HG03060 (cell line): Measurements from ENCODE around the gene FHOD3.

Source experiments
- ATAC-seq: cut with Tn5 transposase; IDR thresholded peaks from one replicate; pipeline ENCODE4 v1.9.1; 2021; ENCODE audit warnings: low read depth, moderate number of reproducible peaks; ENCODE audit not compliant: unreplicated experiment

FHOD3 gene

DNA sequence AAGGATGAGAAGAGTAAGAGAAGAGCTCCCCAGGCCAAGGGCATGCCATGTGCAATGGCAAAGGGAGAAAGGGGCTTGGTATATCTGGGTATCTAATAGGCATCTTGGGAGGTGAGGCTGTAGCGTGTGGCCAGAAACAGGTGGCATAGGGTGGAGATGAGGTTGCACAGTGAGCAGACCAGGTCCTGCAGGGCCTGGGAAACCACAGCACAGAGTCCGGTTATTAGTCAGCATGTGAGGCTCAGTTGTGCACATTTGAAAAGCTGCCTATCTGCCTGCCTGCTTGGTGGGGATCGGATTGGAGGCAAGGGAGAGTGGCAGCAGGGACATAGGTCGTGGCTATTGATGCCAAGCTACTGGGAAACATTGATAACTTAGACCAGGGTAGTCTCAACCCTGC lies 340.7 kb downstream of the FHOD3 start:
- peak; percentile 95 for ATAC-seq

DNA sequence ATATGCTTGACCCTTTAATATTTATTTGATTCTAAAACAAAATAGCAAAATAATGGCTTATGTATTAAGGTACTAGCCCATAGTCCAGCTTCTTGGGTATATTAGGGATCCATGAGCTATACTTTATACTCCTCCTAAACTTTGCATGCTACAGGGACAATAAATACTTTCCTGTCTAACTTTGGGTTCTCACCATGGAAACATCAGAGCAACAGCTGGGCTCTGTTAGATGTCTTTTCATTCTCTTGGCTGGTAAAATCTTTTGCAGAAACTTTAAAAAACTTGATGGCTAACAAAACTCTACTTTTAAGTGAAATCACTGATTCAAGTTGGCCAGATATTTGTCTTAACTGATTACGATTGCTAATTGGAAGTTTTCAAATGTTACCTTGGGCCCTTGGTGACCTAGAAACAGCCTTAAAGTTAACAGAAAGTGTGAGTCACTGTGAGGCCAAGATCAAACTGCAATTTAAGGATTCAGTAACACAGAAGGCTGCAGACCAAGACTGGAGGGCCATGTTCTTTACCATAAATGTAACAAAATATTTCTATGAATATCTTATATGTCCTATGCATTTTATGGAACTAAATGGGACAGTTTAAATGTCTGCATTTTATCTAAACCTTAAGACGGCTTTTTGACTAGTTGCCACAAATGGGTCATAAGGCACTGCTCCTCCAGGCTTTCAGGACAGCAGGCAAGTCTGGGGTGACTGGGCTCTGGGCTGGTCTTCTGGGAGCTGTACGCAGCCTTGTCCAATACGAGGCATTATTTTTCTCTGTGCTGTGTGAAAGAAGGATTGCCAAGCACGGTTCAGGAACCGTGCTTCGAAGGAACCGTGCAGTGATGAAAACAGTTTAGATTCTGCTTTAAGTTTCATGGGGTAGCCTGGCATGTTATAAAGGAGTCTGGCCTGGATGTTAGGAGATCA lies 342.8 kb downstream of the FHOD3 start:
- no peak for ATAC-seq

DNA sequence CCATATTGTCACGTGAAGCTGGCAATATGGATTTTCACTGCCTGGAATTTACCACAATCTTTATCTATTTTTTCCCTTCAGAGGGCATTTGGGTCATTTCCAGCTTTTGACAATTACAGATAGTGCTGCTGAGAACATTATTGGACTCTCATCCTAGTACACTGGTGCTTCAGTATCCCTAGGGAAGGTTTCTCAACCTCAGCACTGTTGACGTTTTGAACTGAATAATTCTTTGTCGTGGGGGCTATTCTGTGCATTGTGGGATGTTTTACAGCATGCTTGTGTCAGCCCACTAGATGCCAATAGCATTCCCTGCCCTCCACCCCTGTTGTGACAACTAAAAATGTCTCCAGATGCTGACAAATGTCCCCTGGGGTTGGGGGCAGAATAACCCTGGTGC lies 345.5 kb downstream of the FHOD3 start:
- no peak for ATAC-seq

DNA sequence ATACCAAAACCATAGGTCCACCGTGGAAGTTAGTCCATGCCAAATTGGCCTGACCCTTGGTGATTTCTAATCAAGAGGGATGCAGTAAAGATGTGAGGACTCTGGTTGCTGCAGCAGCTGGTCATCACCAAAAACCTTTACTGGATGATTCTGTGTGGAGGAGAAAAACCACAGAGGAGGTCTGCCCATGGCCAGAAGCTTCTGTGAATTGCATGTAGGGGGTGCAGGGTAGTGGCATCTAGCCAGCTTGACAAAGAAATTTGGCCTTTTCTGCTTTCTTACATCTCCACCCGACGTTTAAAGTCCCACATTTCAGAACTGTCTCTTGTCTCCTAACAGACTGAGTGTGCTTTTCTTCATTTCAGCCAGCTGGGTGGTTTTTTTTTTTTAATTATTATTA lies 351.3 kb downstream of the FHOD3 start:
- ATAC-seq, result no peak

DNA sequence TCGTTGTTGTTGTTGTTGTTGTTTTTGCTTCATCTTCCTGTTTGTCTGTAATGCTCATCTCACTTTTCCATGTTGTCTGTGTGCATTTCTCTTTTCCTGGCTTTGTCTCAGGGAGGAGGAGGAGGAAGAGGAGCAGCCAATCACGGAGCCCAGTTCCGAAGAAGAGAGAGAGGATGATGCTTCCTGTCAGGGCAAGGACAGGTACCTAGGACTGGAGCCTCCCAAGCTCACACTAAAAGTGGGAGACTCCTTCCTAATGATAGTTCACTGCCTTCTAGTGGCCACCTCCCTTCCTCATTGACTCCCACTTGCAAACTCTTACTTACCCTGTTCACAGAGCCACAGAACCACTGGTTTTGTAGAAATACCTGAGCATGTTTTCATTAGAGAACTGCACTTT lies 351.7 kb downstream of the FHOD3 start:
- ATAC-seq, result no peak

DNA sequence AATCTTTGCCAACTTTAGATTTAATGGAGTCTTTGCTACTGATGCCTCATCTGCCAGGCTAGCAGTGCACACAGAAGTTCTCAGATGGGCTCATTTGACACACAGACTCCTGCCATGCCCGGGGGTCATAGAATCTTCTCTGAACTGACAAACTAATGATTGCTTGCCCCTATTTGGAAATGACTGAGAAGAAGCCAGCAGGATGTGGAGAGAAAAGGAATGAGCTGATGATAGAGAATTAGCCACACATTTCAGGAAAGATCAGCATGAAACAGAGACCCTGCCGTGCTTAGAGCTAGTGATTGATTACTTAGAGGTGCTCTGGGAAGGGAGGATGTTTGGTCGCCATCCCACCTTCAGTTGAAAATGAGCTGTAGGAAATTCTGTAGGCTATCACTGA lies 352.8 kb downstream of the FHOD3 start:
- ATAC-seq, result no peak

DNA sequence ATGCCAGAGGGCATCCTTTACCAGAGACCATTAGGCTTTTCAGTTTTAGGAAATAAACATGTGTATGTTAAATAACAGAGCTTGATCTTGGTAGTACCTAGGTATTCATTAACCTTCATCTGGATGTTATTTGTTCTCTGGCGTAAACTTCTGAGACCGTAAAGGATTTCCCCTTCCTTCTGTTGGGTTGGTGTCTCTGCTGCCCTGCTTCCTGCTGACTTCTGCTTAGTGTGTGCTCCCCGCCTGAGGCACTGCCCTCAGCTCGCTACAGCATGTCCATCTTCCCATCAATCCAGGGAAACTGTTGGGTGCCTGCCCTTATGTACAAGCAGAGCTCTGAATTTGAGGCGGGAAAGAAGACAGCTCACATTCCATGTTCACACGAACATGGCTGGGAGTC lies 353.4 kb downstream of the FHOD3 start:
- no peak for ATAC-seq

DNA sequence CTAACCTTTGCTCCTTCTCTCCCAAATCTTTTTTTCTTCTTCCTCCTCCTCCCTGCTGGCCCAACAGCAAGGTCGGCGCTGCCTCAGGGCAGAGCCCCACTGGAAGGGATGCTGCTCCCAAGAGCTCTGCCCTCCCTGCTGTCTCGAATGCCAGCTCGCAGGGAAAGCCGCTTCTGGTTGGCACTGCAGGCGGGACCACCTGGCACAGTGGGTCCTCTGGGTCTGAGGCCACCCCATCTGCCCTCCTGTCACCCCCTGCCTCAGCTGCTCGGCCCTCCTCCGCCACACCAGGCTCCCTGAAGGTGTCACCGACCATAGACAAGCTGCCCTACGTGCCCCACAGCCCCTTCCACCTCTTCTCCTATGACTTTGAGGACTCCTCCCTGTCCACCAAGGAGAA lies 355.0 kb downstream of the FHOD3 start:
- no peak for ATAC-seq

DNA sequence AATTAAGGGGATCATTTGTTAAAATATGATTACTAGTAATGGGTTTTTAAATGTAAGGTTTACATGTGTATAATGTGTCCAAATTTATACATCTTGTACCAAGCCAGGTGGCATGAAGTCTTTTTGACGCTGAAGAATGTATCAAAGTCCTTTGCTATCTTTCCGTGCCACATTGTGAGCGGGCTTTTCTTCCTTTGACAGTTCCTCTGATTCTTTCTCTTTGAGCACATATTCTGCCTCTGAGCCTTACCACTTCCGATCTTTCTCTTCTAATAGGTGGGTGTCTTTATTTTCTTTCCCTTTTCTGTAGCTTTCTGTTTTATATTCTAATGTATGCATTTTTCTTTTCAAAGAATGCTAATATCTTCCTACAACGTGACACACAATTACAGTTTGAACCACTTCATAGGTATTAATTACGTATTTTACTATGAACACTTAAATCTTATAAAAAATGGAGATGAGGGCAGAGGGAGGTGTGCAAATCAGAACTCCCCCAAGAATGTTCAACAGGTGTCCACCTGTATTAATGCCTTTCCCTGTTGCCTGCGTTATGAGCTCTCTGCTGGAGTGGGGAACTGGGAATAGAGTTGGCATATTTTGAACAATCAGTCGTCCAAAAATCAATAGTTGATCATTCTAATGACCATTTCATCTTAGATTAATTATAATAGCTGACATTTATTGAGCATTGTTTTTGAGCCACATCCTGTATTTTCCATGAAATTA lies 355.8 kb downstream of the FHOD3 start:
- no peak for ATAC-seq

DNA sequence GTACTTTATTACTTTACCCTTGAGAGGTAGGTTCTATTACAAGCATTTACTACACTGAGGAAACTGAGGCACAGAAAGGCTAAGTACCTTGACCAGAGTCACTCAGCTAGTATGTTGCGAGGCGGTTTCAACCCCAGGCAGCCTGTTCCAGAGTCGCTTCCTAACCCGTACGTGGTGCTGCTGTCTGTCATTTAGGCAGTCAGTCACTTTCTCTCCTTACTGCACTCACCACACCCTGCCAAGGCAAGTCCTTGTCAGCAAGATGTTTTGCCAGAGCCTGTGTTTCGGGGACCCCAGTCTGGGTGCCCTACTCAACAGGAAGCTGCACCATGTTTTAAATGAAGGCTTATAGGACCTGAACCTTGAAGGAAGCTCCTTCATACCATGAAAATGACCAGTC lies 356.4 kb downstream of the FHOD3 start:
- ATAC-seq, result no peak

DNA sequence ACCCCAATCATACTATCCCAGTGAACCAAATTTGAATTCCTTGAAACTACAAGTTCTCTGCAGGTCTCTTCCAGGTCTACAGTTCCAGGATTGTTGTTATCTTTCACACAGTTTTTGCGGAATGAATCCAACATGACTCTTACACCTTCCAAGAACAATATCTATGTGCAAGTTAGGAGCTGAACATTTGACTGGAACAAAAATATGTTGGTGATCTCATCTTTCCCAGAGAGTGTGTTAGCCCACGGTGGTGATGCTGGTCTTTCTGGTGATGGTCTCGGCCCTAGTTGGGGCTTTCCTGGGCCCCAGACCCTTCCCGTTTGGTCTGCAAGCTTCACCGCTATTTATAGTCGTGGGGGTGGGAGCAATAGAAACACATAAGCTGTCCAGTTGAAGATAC lies 357.6 kb downstream of the FHOD3 start:
- ATAC-seq, result no peak

DNA sequence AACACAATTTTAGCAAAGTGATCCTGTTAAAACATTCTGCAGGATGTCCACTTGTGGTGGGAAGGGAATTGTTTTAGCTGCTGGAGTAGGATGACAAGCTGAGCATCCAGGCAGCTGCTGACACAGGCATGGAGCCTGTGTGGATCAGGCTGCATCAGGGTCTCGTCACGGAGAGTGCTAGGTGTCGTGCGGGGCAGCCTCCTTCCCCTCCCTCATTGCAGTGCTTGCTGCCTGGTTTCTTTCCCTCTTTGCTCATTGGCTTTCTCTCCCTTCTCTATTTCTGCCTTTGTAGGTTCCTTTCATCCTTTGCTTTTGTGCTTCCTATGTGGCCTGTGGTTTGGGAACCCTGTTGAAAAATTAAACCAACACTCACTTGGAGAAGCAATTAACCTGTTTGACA lies 358.4 kb downstream of the FHOD3 start:
- no peak for ATAC-seq

DNA sequence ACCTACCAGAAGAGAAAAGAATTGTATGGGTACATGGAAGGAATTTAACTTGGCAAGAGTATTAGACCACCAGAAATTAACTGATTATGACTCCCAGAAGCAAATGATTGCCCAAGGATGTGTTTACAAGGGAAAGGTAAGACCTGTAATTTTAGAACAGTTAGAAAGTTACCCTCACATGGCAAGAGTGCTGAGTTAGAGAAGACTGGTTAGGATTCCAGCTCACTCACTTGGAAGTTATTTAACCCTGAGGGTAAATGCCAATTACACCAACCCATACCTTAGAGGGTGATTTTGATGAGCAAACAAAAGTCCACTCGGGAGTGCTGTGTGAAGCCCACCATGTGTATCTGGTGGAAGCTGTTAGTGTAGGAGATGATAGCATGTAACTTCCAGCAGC lies 361.1 kb downstream of the FHOD3 start:
- no peak for ATAC-seq

DNA sequence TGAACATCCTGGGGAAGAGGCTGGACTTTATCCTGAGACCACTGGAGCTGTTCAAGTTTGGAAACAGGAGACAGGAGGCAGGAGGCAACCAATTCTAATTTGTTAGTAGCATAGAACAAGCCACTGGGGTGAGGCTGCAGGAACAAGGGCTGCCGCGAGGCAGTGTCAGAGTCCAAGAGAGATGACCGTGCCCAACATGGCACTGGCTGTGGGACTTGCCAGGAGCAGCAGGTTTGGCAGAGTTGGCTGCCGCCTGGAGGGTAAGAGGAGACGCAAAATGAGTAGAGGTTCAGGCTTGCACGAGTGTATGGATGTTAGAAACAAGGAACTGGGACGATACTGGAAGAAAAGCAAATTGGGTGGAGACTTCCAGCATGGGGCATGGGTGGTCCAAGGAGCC lies 362.8 kb downstream of the FHOD3 start:
- ATAC-seq, result no peak

DNA sequence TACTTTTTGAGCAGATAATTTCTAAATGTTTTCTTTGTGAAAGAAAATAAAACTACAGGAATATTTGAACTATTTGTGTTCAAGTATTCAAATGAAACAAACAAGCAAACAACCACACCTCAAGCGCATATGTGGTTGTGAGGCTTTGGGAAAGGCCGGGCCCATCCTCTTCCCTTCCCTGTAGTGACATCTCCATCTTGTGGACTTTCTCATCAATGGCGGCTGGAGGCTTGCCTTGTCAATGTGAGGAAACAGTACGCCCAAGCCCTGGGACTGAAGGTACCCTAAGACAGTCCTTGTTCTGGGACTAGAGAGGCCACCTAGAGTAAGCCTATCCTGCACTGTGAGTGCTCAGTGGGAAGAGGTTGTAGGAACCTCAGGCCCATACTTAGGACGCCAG lies 364.5 kb downstream of the FHOD3 start:
- ATAC-seq, result no peak

DNA sequence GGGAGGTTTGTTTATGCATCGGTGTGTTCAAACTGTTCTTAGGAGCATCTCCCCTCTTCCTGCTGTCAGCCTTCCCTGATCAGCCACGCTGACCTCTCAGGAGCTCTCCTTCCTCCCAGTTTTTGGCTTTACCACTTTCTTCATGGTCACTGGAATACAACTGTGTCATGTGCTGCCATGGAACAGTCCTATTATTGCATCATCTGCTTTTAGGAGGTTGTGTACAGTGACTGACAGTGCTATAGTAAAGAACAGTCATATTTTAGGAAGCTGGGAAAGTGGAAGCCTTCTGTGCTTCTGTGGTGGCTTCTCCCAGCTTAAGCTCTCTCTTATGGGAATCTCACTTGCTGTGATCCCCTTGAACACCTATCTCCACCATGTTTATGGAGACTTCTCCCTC lies 365.8 kb downstream of the FHOD3 start:
- no peak for ATAC-seq

DNA sequence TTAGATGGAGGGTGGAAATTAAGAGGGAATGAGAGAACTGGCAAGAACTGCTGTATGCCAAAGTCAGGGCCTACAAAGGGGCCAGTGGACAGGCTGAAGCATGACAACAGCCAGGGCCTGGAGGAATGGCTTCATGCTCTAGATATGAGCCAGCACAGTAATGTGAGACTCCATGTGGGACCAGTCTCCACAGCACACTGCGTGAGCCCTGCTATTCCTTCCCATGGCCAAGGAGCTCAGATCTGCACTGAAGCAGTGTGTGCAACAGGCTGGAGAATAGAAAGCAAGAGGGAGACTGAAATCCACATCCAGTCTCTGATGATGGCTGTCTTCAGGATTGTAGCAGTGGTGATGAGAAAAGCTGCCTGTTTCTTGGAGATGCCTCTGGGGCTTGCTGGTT lies 368.4 kb downstream of the FHOD3 start:
- ATAC-seq, result no peak

DNA sequence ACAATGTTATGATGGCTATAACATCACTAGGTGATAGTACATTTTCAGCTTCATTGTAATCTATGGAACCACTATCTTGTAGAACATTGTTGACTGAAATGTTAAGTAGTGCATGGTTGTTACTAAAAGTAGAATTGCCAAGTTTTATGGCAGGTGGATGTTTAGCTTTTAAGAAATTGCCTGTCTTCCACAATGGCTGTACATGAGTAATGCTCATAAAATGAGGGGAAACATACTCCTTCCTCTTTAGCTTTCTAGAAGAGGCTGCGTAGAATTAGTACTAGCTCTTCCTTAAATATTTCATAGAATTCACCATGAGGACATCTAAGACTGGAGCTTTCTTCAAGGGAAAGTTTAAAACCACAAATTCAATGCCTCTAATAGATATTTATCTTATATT lies 370.3 kb downstream of the FHOD3 start:
- no peak for ATAC-seq

DNA sequence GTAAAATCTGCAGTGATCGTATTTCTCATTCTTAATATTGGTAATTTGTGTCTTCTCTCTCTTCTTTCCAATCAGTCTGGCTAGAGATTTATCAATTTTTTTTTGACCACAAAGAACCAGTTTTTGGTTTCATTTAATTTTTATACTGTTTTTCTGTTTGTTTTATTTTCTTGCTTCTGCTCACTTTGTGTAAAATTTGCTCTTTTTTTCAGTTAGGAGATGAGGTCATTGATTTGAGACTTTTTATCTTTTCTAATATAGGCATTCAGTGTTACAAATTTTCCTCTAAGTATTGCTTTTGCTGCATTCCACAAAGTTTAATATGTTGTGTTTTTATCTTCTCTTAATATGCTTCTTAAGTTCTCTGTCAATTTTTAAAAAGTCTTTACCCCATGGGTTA lies 370.8 kb downstream of the FHOD3 start:
- ATAC-seq, result no peak

DNA sequence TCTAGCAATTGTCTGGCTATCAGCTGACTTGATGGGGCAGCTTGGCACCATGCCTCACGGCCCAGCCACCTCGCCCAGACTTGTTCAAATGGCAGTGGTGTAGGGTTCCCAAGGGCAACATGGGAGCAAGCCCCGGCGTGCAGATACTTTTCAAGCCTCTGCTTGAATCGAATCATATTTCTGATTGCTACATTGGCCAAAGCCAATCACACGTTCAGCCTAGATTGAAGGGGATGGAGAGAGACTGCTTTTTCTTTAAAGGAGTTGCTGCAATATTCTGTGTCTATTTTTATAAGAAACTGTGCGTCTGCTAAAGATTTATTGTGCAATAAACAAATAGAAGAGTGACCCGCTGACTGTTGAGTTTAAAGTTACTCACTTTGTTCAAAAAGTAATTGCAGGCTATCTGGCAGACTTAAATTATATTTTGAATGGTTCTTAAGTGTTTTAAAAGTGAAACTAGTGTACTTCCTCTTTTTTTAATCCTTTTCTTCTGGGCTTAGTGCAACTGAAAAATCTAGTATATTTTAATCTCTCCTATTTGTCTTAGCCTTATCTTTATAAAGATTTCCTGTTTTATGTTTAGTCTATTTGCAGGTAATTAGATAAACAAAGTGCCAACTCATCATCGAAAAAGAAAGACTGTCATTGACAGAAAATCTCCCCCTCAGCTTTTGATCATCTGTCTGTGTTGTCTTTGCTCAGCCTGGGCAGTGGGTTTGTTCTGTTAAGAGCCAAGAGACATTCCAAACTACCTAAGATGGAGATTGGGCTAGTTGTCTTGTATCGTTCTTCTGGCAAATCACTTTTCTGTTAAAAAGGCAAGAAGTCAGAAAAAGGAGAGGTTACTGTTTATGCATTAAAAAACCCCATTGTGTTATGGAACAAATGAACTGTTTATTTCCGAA lies 375.2 kb downstream of the FHOD3 start:
- peak; percentile 68 for ATAC-seq

DNA sequence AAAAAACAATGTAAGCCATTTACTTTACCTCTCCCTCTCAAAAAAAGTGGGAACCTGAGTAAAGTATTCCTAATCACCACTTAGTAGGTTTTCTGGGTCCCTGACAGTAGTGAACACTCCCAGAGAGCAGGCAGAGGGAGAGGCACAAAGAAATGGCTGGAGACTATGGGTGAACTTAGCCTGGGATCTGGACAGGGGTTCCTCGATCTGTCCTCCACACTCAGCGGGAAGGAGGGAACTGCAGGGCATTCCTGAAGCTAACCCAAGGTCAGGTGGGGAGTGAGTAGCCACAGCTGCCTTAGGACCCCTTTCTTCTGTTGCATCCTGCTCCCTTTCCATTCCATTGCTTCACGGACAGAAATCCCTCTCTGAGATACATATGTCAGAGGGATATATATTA lies 375.9 kb downstream of the FHOD3 start:
- ATAC-seq, result no peak
